HEK293 (cell line): ENCODE results near the gene IL12RB1.
"Not testable (repeated sequence)": the region's sequence is repeated elsewhere in the genome, so short reads cannot be mapped to it uniquely, and the experiment has no call there.

ENCODE experiments used
- CTCF ChIA-PET: fragments of 350-600 bp; formaldehyde crosslinking; extraction: SDS; loops from one replicate; lab custom pipeline; 2021; ENCODE audit warnings: antibody characterized with exemption; lab: Yijun Ruan, JAX
- POLR2A ChIA-PET: fragments of 300-600 bp; formaldehyde crosslinking; extraction: SDS; loops from one replicate; lab custom pipeline; 2020; ENCODE audit warnings: antibody characterized with exemption, inconsistent platforms; lab: Yijun Ruan, JAX
- H3K27ac ChIP-seq: fragments of 200-500 bp; sonication (Bioruptor generic); 2 replicates; pipeline ENCODE4 v1.5.1; 2014; ENCODE audit warnings: low read depth, low read length, control low read depth, inconsistent platforms; ENCODE audit errors: extremely low read depth
- H3K36me3 ChIP-seq, 2 experiments: fragments of 200-500 bp in 1 of 2; sonication (Bioruptor generic) in 1 of 2; 1 replicate in 1 of 2; 2 replicates in 1 of 2; pipeline ENCODE4 v1.5.1; 2014 to 2017; ENCODE audit warnings: inconsistent platforms in 2 of 2, low read length in 2 of 2; ENCODE audit not compliant: control insufficient read depth in 2 of 2, insufficient read depth in 1 of 2
- H3K4me1 ChIP-seq: fragments of 200-500 bp; sonication (Bioruptor generic); 2 replicates; pipeline ENCODE4 v1.5.1; 2014; ENCODE audit warnings: mild to moderate bottlenecking, low read length, inconsistent platforms; ENCODE audit not compliant: control insufficient read depth, insufficient read depth
- H3K4me3 ChIP-seq: 2 replicates; pipeline ENCODE4 v1.5.1; 2011; ENCODE audit warnings: low read depth, mild to moderate bottlenecking, control low read depth, low read length, moderate library complexity
- H3K9me3 ChIP-seq: fragments of 200-500 bp; sonication (Bioruptor generic); 2 replicates; pipeline ENCODE4 v1.5.1; 2014; ENCODE audit warnings: low read depth, low read length, inconsistent platforms; ENCODE audit not compliant: control insufficient read depth, insufficient read depth
- FEZF1 ChIP-seq: fragments of 450-650 bp; formaldehyde crosslinking; IDR thresholded peaks from 2 replicates; pipeline ENCODE4 v1.5.1; 2016; ENCODE audit warnings: missing biosample characterization, missing genetic modification characterization
- KLF16 ChIP-seq: fragments of 450-650 bp; formaldehyde crosslinking; IDR thresholded peaks from 2 replicates; pipeline ENCODE4 v1.5.1; 2017; ENCODE audit warnings: missing biosample characterization, missing genetic modification characterization
- MYNN ChIP-seq: fragments of 450-650 bp; formaldehyde crosslinking; IDR thresholded peaks from 2 replicates; pipeline ENCODE4 v1.5.1; 2016; ENCODE audit warnings: missing biosample characterization, missing genetic modification characterization, borderline replicate concordance
- RBAK ChIP-seq: fragments of 450-650 bp; formaldehyde crosslinking; IDR thresholded peaks from 2 replicates; pipeline ENCODE4 v1.5.1; 2016; ENCODE audit warnings: missing biosample characterization, missing genetic modification characterization
- ZBTB21 ChIP-seq: fragments of 450-650 bp; formaldehyde crosslinking; IDR thresholded peaks from 2 replicates; pipeline ENCODE4 v1.5.1; 2017; ENCODE audit warnings: missing biosample characterization, missing genetic modification characterization
- ZBTB7A ChIP-seq: fragments of 450-650 bp; formaldehyde crosslinking; IDR thresholded peaks from 2 replicates; pipeline ENCODE4 v1.5.1; 2016; ENCODE audit warnings: low read depth, missing biosample characterization, missing genetic modification characterization
- ZBTB8A ChIP-seq: fragments of 450-650 bp; formaldehyde crosslinking; IDR thresholded peaks from 2 replicates; pipeline ENCODE4 v1.5.1; 2016; ENCODE audit warnings: missing biosample characterization, missing genetic modification characterization
- ZFP41 ChIP-seq: fragments of 450-650 bp; formaldehyde crosslinking; IDR thresholded peaks from 2 replicates; pipeline ENCODE4 v1.5.1; 2016; ENCODE audit warnings: missing biosample characterization, missing genetic modification characterization, borderline replicate concordance
- ZNF121 ChIP-seq: fragments of 450-650 bp; formaldehyde crosslinking; IDR thresholded peaks from 2 replicates; pipeline ENCODE4 v1.5.1; 2016; ENCODE audit warnings: missing biosample characterization, missing genetic modification characterization
- ZNF138 ChIP-seq: fragments of 450-650 bp; formaldehyde crosslinking; IDR thresholded peaks from 2 replicates; pipeline ENCODE4 v1.5.1; 2016; ENCODE audit warnings: missing biosample characterization, missing genetic modification characterization, borderline replicate concordance
- ZNF202 ChIP-seq: fragments of 450-650 bp; formaldehyde crosslinking; IDR thresholded peaks from 2 replicates; pipeline ENCODE4 v1.5.1; 2016; ENCODE audit warnings: missing biosample characterization, missing genetic modification characterization, borderline replicate concordance
- ZNF223 ChIP-seq: fragments of 450-650 bp; formaldehyde crosslinking; IDR thresholded peaks from 2 replicates; pipeline ENCODE4 v1.5.1; 2016; ENCODE audit warnings: missing biosample characterization, missing genetic modification characterization
- ZNF391 ChIP-seq: fragments of 450-650 bp; formaldehyde crosslinking; IDR thresholded peaks from 2 replicates; pipeline ENCODE4 v1.5.1; 2016; ENCODE audit warnings: low read depth, missing biosample characterization, missing genetic modification characterization, borderline replicate concordance
- ZNF394 ChIP-seq: fragments of 450-650 bp; formaldehyde crosslinking; IDR thresholded peaks from 2 replicates; pipeline ENCODE4 v1.5.1; 2016; ENCODE audit warnings: missing biosample characterization, missing genetic modification characterization, mild to moderate bottlenecking, moderate library complexity, borderline replicate concordance
- ZNF404 ChIP-seq: fragments of 450-650 bp; formaldehyde crosslinking; IDR thresholded peaks from 2 replicates; pipeline ENCODE4 v1.5.1; 2017; ENCODE audit warnings: missing biosample characterization, missing genetic modification characterization
- ZNF473 ChIP-seq: fragments of 450-650 bp; formaldehyde crosslinking; IDR thresholded peaks from 2 replicates; pipeline ENCODE4 v1.5.1; 2017; ENCODE audit warnings: missing biosample characterization, missing genetic modification characterization
- ZNF513 ChIP-seq: fragments of 450-650 bp; IDR thresholded peaks from 2 replicates; pipeline ENCODE4 v1.5.1; 2018; ENCODE audit warnings: missing biosample characterization, missing genetic modification characterization
- ZNF518A ChIP-seq: fragments of 450-650 bp; formaldehyde crosslinking; conservative IDR thresholded peaks from 2 replicates; pipeline ENCODE4 v1.5.1; 2016; ENCODE audit warnings: low read depth, missing biosample characterization, missing genetic modification characterization
- ZNF544 ChIP-seq: fragments of 450-650 bp; formaldehyde crosslinking; IDR thresholded peaks from 2 replicates; pipeline ENCODE4 v1.5.0; 2017; ENCODE audit warnings: missing biosample characterization, missing genetic modification characterization
- ZNF555 ChIP-seq: fragments of 450-650 bp; formaldehyde crosslinking; conservative IDR thresholded peaks from 2 replicates; pipeline ENCODE4 v1.5.1; 2017; ENCODE audit warnings: missing biosample characterization, mild to moderate bottlenecking, missing genetic modification characterization, inconsistent platforms
- ZNF623 ChIP-seq: fragments of 450-650 bp; formaldehyde crosslinking; IDR thresholded peaks from 2 replicates; pipeline ENCODE4 v1.5.1; 2016; ENCODE audit warnings: missing biosample characterization, missing genetic modification characterization
- ZNF645 ChIP-seq: fragments of 450-650 bp; formaldehyde crosslinking; IDR thresholded peaks from 2 replicates; pipeline ENCODE4; 2016; ENCODE audit warnings: missing biosample characterization, missing genetic modification characterization
- ZNF654 ChIP-seq: fragments of 450-650 bp; formaldehyde crosslinking; IDR thresholded peaks from 2 replicates; pipeline ENCODE4 v1.5.1; 2016; ENCODE audit warnings: low read depth, missing biosample characterization, missing genetic modification characterization
- ZNF747 ChIP-seq: fragments of 450-650 bp; formaldehyde crosslinking; IDR thresholded peaks from 2 replicates; pipeline ENCODE4 v1.5.1; 2016; ENCODE audit warnings: missing biosample characterization, missing genetic modification characterization
- ZNF777 ChIP-seq: fragments of 450-650 bp; formaldehyde crosslinking; IDR thresholded peaks from 2 replicates; pipeline ENCODE4 v1.5.1; 2017; ENCODE audit warnings: missing biosample characterization, missing genetic modification characterization, borderline replicate concordance
- ZNF792 ChIP-seq: fragments of 450-650 bp; formaldehyde crosslinking; IDR thresholded peaks from 2 replicates; pipeline ENCODE4 v1.5.1; 2016; ENCODE audit warnings: missing biosample characterization, missing genetic modification characterization
- ZXDB ChIP-seq: fragments of 450-650 bp; formaldehyde crosslinking; IDR thresholded peaks from 2 replicates; pipeline ENCODE4 v1.5.1; 2016; ENCODE audit warnings: missing biosample characterization, missing genetic modification characterization

Gene IL12RB1

GRCh38 chr19:18089096-18089541 is 2.4 kb upstream of the IL12RB1 start:
- peak; percentile 33 for TF ChIP-seq ZNF623 (tag by site-specific recombination)
- not testable (repeated sequence) for H3K9me3 ChIP-seq, H3K36me3 ChIP-seq, H3K27ac ChIP-seq, H3K4me3 ChIP-seq, H3K4me1 ChIP-seq
- ChIA-PET CTCF (interaction anchor here (0.9 kb wide), 1 partner anchor 163 kb away, joined by 3 read pairs; no protein-coding TSS in a partner anchor), POLR2A (interaction anchor here (1.0 kb wide), 1 partner anchor 191 kb away, joined by 3 read pairs; no protein-coding TSS in a partner anchor)

- Histone ChIP-seq H3K4me1 (no peaks in the 10 kb centered on the region), H3K27ac (no peak overlapping the region), H3K4me3 (no peak overlapping the region), H3K9me3 (no peaks in the 10 kb centered on the region), H3K36me3 (no peaks in the 10 kb centered on the region)
- CTCF ChIA-PET: interaction anchor here (0.8 kb wide), 1 partner anchor 27 kb away, joined by 7 read pairs; no protein-coding TSS in a partner anchor
- POLR2A ChIA-PET: no interaction called here
- TF ChIP-seq ZNF473 (no peak), ZNF391 (tag by site-specific recombination) (no peak), ZBTB8A (tag by site-specific recombination) (peak; percentile 57), ZNF138 (tag by site-specific recombination) (0 out of 2 replicates have a peak, but pooled peaks have one; percentile 55), ZNF645 (tag by site-specific recombination) (no peak), ZBTB21 (tag by site-specific recombination) (0 out of 2 replicates have a peak, but pooled peaks have one; percentile 44), MYNN (tag by site-specific recombination) (no peak), ZFP41 (no peak), ZNF654 (tag by site-specific recombination) (peak; percentile 36; the same call in 1 of the 2 replicates), ZNF202 (tag by site-specific recombination) (0 out of 2 replicates have a peak, but pooled peaks have one; percentile 43), ZBTB7A (tag by site-specific recombination) (no peak), ZNF555 (tag by site-specific recombination) (peak; percentile 75), ZNF223 (tag by site-specific recombination) (0 out of 2 replicates have a peak, but pooled peaks have one; percentile 36), ZXDB (tag by site-specific recombination) (peak; percentile 37; the same call in 1 of the 2 replicates), ZNF623 (tag by site-specific recombination) (peak; percentile 75), ZNF404 (tag by site-specific recombination) (0 out of 2 replicates have a peak, but pooled peaks have one; percentile 38), ZNF394 (tag by site-specific recombination) (peak; percentile 93), ZNF777 (tag by site-specific recombination) (no peak), ZNF518A (tag by site-specific recombination) (peak; percentile 88), ZNF747 (no peak), KLF16 (tag by site-specific recombination) (no peak), ZNF121 (tag by site-specific recombination) (no peak), RBAK (peak; percentile 62; the same call in 1 of the 2 replicates), ZNF792 (tag by site-specific recombination) (no peak), FEZF1 (no peak), ZNF513 (tag by site-specific recombination) (no peak), ZNF544 (tag by site-specific recombination) (no peak)
Measured at GRCh38 chr19:18085702-18086457, 854 bp downstream of the IL12RB1 start.
